WI38 (cell line): ENCODE results near the gene LMBR1.

ENCODE experiments used
- H3K4me3 ChIP-seq: 2 replicates; pipeline ENCODE4 v1.5.1; 2011; ENCODE audit warnings: low read depth, mild to moderate bottlenecking, control low read depth, low read length
- CTCF ChIP-seq: IDR thresholded peaks from 2 replicates; pipeline ENCODE4 v1.5.1; 2012; ENCODE audit warnings: low read depth, mild to moderate bottlenecking, control low read depth, low read length

LMBR1 gene

GRCh38 chr7:156795415-156795814 is 97.6 kb downstream of the LMBR1 start:
- H3K4me3 ChIP-seq = no peak overlapping the region
- TF ChIP-seq CTCF = no peak

DNA sequence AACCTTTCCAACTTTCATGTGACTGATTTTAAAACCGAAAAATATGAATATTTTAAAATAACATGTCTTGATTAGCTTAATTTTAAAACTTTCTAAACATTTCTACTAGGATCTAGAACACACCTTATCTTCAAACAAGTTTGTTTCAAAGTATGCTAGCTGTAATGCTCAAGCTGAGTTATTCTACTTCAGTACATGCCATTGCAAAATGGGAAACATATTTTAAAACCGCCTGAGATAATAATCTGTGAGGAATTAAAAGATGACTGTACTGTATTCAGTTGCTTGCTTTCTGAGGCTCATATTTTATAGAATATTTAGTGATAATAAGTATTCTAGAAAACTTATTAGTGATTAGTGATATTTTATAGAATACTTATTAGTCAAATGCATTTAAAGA is 99.6 kb downstream of the LMBR1 start:
- no peak overlapping the region for H3K4me3 ChIP-seq
- TF ChIP-seq CTCF = no peak

DNA sequence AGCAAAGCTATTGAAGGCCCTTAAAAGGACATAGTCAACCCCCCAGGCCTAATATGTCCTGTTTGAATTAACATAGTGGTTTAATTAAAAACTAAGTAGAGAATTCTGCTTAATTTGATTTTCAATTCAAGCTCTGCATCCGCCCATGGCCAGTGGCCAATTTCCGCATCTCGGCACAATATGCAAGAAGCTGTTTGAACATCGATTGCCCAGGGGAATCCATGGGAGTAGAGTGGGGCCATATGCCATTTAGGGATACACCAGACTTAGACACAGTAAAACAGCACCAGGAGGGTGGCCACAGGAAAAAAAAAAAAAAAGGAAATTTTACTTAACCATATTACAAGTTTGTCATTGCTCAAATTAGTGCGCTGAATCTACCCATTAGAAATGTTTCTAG is 100.4 kb downstream of the LMBR1 start:
- no peak overlapping the region for H3K4me3 ChIP-seq
- TF ChIP-seq CTCF = no peak

GRCh38 chr7:156791241-156791640 is 101.7 kb downstream of the LMBR1 start:
- TF ChIP-seq CTCF = no peak

DNA sequence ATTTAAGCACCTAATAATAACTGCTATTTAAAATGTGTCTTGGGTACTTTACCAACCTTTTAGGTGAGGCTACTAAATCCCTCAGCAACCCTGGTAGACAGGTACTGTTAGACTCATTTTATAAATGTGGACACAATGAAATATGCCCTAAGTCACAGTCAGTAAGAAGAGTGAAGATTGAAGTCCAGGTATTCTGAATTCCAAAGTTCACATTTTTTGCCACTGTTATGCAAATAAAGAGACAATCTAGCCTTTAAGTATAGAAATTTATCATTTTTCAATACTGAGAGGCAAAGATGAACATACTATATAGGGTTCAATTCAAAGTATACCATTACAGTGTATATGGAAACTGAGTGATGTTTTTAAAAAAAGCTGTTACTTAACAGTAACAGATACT is 102.7 kb downstream of the LMBR1 start:
- no peak for TF ChIP-seq CTCF

More at GRCh38 chr7:156791241-156791640, 101.7 kb downstream of the LMBR1 start:
- H3K4me3 ChIP-seq = no peak overlapping the region

DNA sequence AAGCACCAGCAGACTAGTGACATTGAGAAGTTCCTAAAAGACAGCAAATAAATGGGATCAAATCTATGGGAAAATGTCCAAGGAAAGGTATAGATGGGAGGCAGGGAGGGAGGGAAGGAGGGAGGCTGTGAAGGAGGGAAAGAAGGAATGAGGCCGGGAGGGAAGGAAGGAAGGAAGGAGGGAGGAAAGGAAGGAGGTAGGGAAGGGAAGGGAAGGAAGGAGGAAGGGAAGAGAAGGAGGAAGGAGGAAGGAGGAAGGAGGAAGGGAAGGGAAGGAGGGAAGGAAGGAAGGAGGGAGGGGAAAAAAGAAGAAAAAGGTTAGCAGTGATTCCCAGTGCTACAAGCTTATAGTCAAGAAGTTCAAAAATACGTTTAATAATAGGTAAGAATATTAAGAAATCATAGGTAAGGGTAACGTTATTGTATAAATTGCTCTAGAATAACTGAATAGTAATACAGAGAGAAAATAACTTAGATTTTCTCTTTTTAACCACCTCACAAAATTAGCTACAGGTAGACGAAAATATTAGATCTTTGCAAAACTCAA is 106.9 kb downstream of the LMBR1 start:
- TF ChIP-seq CTCF = no peak
- no peak overlapping the region for H3K4me3 ChIP-seq

More for the DNA sequence above, 102.7 kb downstream of the LMBR1 start:
- no peak overlapping the region for H3K4me3 ChIP-seq

DNA sequence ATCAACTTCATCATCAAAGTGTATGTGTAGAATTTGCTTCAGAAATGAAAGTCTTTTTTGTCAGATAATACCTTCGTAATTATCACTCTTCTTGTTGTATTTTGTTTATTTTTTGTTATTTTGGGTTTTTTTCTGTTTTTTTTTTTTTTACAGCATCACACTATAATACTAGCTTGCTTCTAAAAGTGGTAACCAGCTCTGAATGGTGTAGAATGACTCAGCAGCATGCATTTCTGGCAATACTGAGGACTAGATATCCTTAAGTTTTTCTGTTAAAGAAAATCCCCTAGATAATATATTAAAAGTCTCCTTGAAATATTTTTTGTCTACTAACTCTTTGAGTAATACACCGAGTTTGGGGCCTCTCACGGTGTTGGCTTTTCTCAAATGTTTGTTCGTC is 109.1 kb downstream of the LMBR1 start:
- H3K4me3 ChIP-seq = no peak overlapping the region
- TF ChIP-seq CTCF = no peak
